GM20431 (cell line): ENCODE results near the gene ATP2C2.

Experiments used
- in situ Hi-C: fragments of 300-500 bp; cut with MseI, MboI; formaldehyde crosslinking; loops from one replicate; pipeline ENCODE4 v1.15.0; 2020; ENCODE audit warnings: low sequenced_read_pairs; ENCODE audit not compliant: unreplicated experiment

ATP2C2 gene

GRCh38 chr16:84362471-84362941, 5.8 kb upstream of the ATP2C2 start:
- in situ Hi-C loops, result no loop called here

- in situ Hi-C loops, result no loop called here
These were observed 2.1 kb upstream of the ATP2C2 start for GRCh38 chr16:84366208-84366607.

- in situ Hi-C loops, result no loop called here
These were observed 1.0 kb upstream of the ATP2C2 start for GRCh38 chr16:84367297-84367680.

DNA sequence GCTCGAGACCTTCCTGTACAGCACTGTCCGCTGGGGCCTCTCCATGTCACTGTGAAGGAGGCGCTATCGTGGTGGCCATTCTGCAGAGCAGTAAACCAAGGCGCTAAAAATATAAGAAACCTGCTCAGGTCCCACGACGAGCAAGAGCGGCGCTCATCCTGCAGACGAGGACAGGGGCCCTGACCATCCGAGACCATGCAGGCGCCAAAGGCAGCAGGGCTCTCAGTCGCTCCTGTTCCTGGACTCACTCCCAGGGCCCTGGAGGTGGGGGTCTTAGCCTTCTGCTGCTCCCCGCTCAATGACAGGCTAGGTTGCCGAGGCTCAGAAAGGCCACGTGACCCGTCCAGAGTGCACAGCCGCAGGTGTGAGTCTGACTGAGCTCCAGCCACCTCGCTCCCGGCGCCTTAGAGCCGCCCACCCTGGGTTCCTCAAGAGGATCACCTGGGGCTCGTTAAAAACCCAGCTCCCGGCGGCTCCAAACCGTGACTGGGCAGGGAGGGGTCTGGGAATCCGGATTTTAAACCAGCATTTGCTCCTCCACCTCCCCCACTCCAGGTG, 509 bp upstream of the ATP2C2 start:
- in situ Hi-C loops, result no loop called here

GRCh38 chr16:84369105-84369504, 767 bp downstream of the ATP2C2 start:
- in situ Hi-C loops, result no loop called here

DNA sequence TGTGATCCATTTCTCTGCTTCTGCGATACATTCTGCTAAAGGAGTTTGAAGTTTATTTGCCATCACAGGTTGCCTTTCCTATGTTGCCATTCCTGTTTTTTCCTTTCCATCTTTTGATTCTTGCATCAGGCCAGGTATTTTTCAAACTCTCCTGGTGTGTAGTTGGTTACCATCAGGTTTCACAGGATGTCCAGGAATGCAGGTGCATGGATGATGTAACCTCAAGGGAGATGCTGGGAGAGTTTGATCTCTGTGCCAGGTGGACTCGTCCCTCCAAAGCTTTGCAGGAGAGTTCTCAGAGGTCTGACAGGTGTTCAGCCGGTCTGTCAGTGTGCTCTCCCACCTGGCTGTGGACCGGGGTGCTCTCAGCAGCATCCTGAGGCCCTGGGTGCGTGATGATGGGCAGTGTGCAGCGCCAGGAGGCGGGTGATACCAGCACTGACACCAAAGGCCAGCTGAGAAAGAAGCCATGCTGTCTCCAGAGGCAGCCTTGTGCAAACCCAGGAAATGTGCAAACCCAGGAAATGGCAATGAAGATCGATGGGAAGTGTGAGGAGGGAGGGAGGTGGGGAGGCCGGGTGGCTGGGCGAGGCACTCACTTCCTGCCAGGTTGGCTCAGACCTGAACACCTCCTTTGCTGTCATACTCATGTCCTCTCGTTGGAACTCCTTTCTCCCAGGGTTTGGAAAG, 1.7 kb downstream of the ATP2C2 start:
- in situ Hi-C loops, result no loop called here

GRCh38 chr16:84370723-84371552, 2.6 kb downstream of the ATP2C2 start:
- in situ Hi-C loops, result no loop called here

- in situ Hi-C loops, result no loop called here
These were observed 3.2 kb downstream of the ATP2C2 start for GRCh38 chr16:84371553-84371865.

- in situ Hi-C loops, result no loop called here
These were observed 5.7 kb downstream of the ATP2C2 start for GRCh38 chr16:84373907-84374489.

- in situ Hi-C loops, result no loop called here
These were observed 9.8 kb downstream of the ATP2C2 start for GRCh38 chr16:84378099-84378498.

DNA sequence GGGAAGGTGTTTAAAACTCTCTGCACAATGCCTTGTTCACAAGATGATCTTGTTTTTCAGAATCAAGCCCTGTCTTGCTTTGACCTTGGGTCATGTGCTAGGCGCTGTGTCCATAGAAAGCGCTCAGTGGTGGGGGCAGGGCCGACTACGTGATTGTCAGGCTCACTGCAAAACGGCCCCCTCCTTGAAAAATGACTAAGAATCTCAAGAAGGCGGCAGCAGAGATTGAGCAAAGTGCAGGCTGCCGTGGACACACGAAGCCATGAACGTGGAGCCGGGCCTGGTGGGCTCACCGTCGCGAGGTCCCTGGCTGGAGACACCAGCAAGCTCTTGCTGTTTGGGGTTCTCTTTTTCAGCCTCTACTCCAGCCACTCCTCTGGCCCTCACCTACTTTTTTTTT, 10.2 kb downstream of the ATP2C2 start:
- in situ Hi-C loops, result no loop called here

GRCh38 chr16:84379008-84379708, 10.8 kb downstream of the ATP2C2 start:
- in situ Hi-C loops, result no loop called here

GRCh38 chr16:84379709-84380362, 11.5 kb downstream of the ATP2C2 start:
- in situ Hi-C loops, result no loop called here

DNA sequence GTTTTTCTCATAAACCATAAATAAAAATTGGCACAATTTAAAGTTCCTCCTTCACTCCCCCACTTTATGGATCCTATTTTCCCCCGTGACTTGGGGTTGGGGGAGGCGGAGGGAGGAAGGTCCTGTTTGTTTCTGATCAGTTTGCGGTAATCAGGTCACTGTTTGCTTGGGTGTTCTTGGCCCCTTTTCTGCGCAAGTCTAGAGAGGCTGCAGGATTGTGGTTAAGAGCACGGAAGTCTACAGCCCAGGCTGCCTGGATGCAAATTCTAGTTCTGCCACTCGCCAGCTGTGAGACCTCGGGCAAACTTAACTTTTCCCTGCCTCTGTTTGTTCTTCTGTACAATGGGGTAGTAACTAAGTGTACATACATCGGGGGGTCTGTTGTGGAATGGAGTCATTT, 12.1 kb downstream of the ATP2C2 start:
- in situ Hi-C loops, result no loop called here

- in situ Hi-C loops, result no loop called here
These were observed 14.1 kb downstream of the ATP2C2 start for GRCh38 chr16:84382396-84382795.

DNA sequence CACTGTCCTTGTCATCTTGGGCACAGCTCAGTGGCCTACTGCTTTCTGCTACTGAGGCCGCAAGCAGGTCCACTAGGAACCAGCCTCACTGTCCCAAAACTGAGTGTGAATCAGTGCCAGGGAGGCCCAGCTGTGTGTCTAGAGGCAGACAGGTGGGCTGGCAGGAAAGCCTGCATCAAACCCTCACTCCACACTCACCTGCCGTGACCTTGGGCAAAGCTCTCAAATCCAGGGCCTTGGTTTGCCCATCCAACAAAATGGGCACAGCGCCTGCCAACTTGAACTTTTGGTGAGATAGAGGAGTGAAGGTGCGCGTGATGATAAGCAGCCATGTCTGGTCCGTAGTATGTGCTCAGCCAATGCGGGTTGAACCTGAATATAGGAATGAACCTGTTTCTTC, 14.8 kb downstream of the ATP2C2 start:
- in situ Hi-C loops, result no loop called here

DNA sequence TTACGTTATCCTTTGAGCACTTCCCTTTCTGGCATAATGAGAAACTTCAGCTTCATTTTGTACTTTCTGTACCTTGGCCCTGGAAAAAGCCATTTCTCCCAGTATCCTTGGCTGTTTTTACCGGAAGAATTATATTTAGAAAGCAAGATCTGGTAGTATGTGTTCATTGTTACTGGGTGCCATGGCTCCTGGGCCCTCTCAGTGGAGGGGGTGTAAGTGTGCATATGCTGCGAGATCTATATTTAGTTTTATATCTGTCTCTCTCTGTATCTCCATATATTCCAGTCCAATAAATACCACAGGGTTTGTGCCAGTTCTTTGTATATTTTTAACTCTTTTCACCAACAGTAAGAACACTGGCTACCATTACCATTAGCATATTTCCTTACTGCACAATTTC, 17.7 kb downstream of the ATP2C2 start:
- in situ Hi-C loops, result no loop called here

DNA sequence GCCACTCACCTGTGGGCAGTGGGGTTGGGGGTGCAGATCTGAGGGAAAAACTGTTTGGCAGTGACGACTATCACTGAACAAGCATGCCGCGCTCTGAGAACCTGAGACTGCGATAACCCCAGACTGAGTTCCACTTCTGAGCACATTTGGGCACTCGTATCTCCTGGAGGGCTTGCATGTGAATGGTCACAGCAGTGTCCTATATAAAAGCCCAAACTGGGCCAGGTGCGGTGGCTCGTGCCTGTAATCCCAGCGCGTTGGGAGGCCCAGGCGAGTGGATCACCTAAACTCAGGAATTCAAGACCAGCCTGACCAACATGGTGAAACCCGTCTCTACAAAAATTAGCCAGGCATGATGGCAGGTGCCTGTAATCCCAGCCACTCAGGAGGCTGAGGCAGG, 18.7 kb downstream of the ATP2C2 start:
- in situ Hi-C loops, result no loop called here

GRCh38 chr16:84390131-84390785, 21.9 kb downstream of the ATP2C2 start:
- in situ Hi-C loops, result no loop called here
